ENCODE measurements around the gene VEZF1.

Gene VEZF1

GRCh38 chr17:57953219-57953618 is 34.8 kb downstream of the VEZF1 start:
- no peak for DNase-seq (ENCODE audit: low read depth, low spot score)

- DNase-seq (ENCODE audit: low read depth, low spot score), result no peak
Observed at GRCh38 chr17:57949649-57950048, 38.4 kb downstream of the VEZF1 start.

- DNase-seq (ENCODE audit: low read depth, low spot score), result no peak
Observed at GRCh38 chr17:57948555-57949420, 39.3 kb downstream of the VEZF1 start.

- no peak for DNase-seq (ENCODE audit: low read depth, low spot score)
Observed at GRCh38 chr17:57948169-57948554, 39.9 kb downstream of the VEZF1 start.

GRCh38 chr17:57947369-57947768 is 40.7 kb downstream of the VEZF1 start:
- no peak for DNase-seq (ENCODE audit: low read depth, low spot score)

- no peak for DNase-seq (ENCODE audit: low read depth, low spot score)
Observed at GRCh38 chr17:57946798-57947358, 41.2 kb downstream of the VEZF1 start.

- DNase-seq (ENCODE audit: low read depth, low spot score), result no peak
Observed at GRCh38 chr17:57945996-57946797, 41.9 kb downstream of the VEZF1 start.

- DNase-seq (ENCODE audit: low read depth, low spot score), result no peak
Observed at GRCh38 chr17:57944908-57945307, 43.1 kb downstream of the VEZF1 start.

GRCh38 chr17:57943645-57944044 is 44.4 kb downstream of the VEZF1 start:
- no peak for DNase-seq (ENCODE audit: low read depth, low spot score)

- no peak for DNase-seq (ENCODE audit: low read depth, low spot score)
Observed at GRCh38 chr17:57943140-57943539, 44.9 kb downstream of the VEZF1 start.

GRCh38 chr17:57941384-57942370 is 46.4 kb downstream of the VEZF1 start:
- DNase-seq (ENCODE audit: low read depth, low spot score), result no peak

- no peak for DNase-seq (ENCODE audit: low read depth, low spot score)
Observed at GRCh38 chr17:57940653-57941329, 47.3 kb downstream of the VEZF1 start.

GRCh38 chr17:57940231-57940630 is 47.8 kb downstream of the VEZF1 start:
- DNase-seq (ENCODE audit: low read depth, low spot score), result no peak

- DNase-seq (ENCODE audit: low read depth, low spot score), result no peak
Observed at GRCh38 chr17:57939797-57940196, 48.3 kb downstream of the VEZF1 start.

GRCh38 chr17:57938061-57938502 is 50.0 kb downstream of the VEZF1 start:
- no peak for DNase-seq (ENCODE audit: low read depth, low spot score)

- DNase-seq (ENCODE audit: low read depth, low spot score), result no peak
Observed at GRCh38 chr17:57937492-57937891, 50.6 kb downstream of the VEZF1 start.

- no peak for DNase-seq (ENCODE audit: low read depth, low spot score)
Observed at GRCh38 chr17:57935833-57936807, 51.9 kb downstream of the VEZF1 start.

GRCh38 chr17:57931488-57932137 is 56.4 kb downstream of the VEZF1 start:
- no peak for DNase-seq (ENCODE audit: low read depth, low spot score)

GRCh38 chr17:57930239-57930638 is 57.8 kb downstream of the VEZF1 start:
- DNase-seq (ENCODE audit: low read depth, low spot score), result no peak

Data from iPS DF 19.7 (cell line).